HTR-8/SVneo (cell line): Measurements from ENCODE around the gene SCN1A.
"Not testable (repeated sequence)": the region's sequence is repeated elsewhere in the genome, so short reads cannot be mapped to it uniquely, and the experiment has no call there.

Experiments used
- DNase-seq: peaks from one replicate; pipeline ENCODE4 v3.0.0; 2011; ENCODE audit warnings: low spot score, mixed read lengths; ENCODE audit not compliant: insufficient read length
- FAIRE-seq: peaks from 2 replicates; lab custom pipeline; 2011; peaks lifted over from hg19 to GRCh38; lab: Jason Lieb, UNC

Gene SCN1A

DNA sequence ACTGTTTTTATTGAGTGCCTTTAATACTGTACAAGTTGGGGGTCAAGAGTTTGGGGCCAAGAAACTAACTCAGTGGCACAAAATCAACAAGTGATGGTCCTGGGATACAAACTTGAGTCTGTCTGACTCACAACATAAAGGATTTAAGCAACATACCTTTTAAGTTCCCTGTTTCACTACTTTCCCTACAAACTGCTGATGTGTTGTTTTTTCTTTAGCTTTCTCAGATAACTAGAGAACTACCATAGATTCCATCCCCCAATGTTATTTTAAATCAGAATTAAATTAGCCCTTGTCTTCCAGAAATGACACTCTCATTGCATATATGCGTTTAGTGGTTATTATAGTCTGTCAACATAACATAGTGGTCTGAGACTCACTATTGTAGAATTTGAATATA, 116.2 kb downstream of the SCN1A start:
- DNase-seq (no peak), FAIRE-seq (no peak)

DNA sequence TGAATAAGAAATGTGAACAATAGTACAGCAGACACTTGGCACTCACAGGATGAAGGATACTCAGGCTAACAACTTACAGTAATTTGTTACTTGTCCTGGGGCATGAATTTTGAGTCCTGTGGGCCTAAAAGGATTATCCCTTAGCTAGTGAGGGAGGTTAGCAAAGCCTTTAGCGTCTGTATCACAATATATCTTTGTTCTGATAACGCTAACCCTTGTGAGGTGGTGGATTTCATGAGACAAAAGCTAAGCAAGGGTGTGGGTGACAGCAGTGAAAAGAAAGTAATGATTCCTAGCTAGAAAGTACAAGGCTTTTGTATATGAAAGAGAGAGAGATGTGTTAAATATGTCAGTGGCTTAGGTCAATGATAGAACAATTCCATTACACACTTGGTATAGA, 127.4 kb downstream of the SCN1A start:
- DNase-seq = no peak
- no peak for FAIRE-seq

DNA sequence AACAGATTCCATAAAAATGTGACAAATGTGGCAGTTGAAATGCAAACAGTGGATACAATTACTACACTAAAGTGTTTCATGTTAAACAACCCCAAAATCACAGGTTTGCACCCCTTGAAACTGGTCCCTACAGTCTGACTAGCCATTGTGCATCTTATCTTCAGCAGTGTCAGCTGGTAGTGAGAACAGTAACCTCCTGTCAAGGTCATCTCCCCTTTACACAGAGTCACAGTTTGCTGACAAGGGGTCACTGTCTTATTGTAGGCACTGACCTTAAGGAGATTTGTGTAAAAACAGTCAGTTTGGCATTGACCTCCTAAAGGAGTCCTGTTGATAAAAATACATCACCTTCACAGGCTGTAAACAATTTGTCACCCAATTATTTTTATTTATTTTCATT, 137.0 kb downstream of the SCN1A start:
- FAIRE-seq (no peak), DNase-seq (no peak)

DNA sequence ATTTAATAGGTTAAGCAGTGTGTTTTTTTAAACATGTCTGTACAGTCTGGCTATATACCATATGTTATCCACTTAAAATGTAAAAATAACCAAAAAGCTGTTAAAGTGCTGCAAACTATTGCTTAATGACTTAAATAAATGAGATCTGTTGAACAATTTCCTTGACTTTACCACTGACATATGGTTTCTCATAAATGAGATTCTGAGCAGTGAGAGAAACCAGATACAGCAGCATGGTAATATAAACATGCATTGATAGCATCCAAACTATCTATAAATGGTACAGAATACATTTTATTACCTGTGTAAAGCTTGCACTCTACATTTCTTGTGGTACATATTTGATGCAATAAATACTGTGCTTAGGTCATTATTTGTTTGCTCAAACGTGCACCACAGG, 138.0 kb downstream of the SCN1A start:
- no peak for FAIRE-seq

DNA sequence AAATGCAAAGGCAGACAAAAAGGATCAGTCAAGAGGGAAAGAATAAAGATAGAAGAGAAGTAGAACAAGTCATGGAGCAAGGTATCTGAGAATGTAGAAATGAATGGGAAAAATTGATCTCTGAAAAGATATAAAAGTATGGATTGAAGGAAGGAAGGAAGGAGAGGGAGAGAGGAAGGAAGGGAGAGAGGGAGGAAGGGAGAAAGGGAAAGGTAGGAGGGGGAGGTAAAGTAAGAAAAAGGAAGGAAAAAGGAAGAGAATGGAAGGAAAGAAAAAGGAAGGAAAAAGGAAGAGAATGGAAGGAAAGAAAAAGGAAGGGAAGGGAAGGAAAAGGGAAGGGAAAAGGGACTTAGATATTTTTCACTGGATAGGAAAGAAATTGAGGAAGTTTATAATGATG, 142.7 kb downstream of the SCN1A start:
- DNase-seq (no peak), FAIRE-seq (no peak)

More for the DNA sequence above, 138.0 kb downstream of the SCN1A start:
- DNase-seq = no peak

DNA sequence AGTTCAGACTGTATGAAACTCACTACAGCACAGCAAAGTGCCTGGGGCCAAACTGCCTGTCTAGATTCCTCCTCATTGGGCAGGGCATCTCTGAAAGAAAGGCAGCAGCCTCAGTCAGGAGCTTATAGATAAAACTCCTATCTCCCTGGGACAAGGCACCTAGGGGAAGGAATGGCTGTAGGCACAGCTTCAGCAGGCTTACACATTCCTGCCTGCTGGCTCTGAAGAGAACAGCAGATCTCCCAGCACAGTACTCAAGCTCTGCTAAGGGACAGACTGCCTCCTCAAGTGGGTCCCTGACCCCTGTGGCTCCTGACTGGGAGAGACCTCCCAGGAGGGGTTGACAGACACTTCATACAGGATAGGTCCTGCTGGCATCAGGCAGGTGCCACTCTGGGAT, 155.7 kb downstream of the SCN1A start:
- not testable (repeated sequence) for DNase-seq, FAIRE-seq

DNA sequence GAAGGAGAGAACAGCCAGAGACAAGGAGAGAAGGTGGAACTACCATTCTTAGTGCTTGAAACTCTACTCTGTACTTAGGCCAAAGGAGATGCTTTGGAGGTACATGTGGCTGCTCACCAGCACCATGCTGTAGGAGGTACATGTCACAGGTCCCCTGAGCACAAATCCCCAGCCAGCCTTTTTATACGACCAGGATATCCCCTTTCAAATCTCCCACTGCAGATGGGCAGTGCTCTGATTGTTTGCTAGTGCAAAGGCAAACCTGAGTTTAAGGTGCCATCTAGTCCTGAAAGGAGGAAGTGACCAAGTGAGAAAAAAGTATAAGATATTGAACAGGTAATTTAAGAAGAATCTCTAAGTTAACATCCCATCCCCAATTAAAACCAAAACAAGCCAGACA, 157.2 kb downstream of the SCN1A start:
- DNase-seq = no peak
- no peak for FAIRE-seq

DNA sequence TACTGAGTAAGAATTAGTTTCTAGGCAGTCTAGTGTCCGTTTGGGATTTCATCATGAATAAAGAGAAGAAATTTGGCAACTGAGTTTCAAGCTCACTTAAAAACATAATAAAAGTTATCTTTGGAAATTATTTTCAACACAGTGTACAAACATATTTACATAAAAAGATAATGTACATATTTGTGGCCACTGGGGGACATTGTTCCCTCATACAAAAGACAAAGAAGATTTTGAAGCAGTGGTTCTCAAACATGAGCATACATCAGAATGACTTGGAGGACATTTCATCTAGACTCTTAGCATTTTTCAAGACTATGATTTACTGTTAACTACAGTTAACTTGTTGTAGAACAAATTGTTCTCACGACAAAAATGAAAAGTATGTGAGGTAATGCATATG, 158.6 kb downstream of the SCN1A start:
- DNase-seq = no peak
- no peak for FAIRE-seq

DNA sequence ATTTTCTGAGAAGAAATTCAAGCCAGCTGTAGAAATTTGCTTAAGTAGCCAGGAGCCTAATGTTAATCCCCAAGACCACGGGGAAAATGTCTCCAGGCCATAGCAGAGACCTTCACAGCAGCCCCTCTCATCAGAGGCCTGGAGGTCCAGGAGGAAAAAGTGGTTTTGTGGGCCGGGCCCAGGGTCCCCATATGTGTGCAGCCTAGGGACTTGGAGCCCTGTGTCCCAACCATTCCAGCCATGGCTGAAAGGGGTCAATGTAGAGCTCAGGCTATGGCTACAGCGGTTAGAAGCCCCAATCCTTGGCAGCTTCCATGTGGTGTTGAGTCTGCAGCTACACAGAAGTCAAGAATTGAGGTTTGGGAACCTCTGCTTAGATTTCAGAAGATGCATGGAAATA, 160.1 kb downstream of the SCN1A start:
- no peak for DNase-seq
- no peak for FAIRE-seq

DNA sequence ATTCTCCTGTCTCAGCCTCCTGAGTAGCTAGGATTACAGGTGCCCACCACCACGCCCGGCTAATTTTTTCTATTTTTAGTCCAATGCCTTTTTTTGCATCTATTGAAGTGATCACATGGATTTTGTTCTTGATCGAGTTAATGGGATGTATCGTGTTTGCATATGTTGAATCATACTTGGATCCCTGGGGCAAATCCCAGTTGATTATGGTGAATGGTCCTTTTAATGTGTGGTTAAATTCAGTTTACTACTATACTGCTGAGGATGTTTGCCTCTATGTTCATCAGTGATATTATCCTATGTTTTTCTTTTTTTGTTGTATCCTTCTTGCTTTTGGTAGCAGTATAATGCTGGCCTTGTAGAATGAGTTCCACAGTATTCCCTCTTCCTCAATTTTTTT, 166.0 kb downstream of the SCN1A start:
- FAIRE-seq = no peak
- no peak for DNase-seq

DNA sequence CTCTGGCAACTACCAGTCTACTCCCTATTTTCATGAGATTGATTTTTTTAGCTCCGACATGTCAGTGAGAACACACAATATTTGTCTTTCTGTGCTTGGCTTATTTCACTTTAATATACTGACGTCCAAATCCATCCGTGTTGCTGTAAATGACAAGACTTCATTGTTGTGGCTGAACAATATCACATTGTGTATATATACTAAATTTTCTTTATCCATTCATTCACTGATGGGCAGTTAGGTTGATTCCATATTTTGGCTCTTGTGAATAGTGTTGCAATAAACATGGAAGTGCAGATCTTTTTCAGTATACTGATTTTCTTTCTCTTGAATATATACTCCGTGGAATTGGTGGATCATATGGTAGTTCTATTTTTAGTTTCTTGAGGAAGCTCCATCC, 168.4 kb downstream of the SCN1A start:
- FAIRE-seq (no peak), DNase-seq (no peak)

DNA sequence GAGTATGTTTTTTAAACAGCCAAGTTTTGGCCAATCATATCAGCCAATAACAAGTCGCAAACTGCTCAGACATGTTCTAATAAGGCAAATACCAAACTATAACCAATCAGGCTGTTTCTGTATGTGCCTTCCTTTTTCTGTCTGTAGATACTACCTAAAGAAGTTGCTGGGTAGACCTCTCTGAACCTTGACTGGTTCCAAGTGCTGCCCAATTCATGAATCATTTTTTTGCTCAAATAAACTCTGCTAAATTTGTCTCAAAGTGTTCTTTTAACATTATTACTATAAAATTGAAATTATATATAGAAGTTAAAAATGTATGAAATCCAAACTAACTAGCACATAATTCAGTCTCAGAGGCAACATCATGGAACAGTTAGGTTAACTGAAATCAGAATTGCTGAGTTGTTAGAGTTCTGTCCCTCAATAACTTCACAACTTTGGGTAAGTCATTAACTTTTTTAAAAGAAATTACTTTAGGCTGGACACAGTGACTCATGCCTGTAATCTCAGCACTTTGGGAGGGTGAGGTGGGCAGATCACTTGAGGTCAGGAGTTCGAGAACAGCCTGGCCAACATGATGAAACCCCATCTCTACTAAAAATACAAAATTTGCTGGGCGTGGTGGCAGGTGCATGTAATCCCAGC, 169.4 kb downstream of the SCN1A start:
- FAIRE-seq = no peak
- DNase-seq = no peak

DNA sequence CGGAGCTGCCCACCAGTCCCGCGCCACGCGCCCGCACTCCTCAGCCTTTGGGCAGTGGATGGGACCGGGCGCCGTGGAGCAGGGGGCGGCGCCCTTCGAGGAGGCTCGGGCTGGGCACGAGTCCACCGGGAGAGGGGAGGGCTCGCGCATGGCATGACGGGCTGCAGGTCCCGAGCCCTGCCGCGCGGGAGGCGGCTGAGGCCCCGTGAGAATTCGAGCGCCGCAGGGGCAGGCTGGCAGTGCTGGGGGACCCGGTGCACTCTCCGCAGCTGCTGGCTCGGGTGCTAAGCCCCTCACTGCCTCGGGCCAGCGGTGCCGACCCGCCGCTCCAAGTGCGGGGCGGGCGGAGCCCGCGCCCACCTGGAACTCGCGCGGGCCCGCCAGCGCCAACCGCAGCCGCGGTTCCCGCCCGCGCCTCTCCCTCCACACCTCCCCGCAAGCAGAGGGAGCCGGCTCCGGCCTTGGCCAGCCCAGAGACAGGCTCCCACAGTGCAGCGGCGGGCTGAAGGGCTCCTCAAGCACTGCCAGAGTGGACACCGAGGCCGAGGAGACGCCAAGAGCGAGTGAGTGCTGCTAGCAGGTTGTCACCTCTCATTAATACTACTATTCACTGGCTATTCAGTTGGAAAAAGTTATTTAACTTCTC, 170.7 kb downstream of the SCN1A start:
- DNase-seq (no peak), FAIRE-seq (no peak)

DNA sequence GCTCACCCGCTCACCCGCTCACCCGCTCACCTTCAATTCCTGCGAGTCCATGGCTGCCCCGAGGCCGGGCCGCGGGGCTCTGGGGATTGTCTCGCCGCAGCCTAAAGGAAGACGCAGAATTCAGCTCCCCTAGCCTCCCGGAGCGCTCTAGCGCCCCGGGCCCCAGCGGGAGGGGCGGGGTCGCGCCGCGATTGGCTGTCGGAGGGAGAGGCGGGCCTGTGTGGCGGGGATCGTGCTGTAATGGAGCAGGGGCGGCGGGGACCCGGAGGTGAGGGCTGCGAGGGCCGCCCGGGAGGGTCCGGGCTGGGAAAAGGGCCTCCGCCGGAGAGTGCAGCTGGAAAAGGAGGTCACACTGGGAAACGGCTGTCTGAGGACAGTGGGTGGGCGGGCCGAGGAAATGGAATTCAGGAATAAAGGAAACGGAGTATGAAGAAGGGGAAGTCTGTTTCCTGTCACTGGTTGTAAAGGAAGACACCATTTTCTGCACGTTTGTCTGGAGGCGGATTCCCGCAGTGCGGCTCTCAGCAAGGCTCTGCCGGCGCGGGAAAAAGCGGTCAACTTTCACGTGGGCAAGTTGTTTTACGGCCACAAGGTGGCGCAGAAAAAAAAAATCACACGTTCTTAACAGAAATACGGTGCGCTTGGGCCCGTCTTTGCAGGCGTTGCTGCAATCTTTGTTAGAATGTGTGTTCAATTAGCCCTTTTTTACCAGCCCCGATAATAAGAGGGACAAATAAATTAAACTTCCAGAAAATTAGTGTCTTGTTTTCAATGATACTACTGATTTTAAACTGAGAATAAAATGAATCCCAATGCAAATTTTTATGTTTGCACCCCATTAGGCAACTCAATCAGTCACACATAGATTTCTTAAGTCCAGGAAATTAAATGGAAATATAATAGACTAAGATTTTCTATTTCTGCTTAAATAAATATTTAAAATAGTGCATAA, 173.9 kb downstream of the SCN1A start, which contains the start of gene TTC21B:
Gene TTC21B (minus strand): TSS at position 122 of the 952 bp plus-strand sequence. CDS start 71 bp downstream, at position 51.
- FAIRE-seq (peak; percentile 70), DNase-seq (peak; percentile 89)

DNA sequence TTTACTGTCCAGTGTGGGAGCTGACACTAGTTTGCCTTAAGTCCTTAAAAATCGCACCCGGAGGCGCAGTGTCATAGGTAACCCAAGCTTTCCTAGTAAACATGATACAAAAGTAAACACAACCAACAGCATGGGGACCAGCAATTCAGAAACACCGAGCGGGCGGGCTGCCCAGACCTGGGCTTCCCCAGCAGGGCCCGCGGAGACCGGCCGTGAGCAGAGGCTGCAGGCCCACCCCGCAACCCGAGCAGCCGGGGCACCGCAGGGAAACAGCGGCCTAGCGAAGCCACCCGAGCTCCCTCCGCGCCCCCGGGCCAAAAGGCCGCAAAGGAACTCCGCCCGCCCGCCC, 174.5 kb downstream of the SCN1A start:
- DNase-seq = no peak
- FAIRE-seq = no peak

DNA sequence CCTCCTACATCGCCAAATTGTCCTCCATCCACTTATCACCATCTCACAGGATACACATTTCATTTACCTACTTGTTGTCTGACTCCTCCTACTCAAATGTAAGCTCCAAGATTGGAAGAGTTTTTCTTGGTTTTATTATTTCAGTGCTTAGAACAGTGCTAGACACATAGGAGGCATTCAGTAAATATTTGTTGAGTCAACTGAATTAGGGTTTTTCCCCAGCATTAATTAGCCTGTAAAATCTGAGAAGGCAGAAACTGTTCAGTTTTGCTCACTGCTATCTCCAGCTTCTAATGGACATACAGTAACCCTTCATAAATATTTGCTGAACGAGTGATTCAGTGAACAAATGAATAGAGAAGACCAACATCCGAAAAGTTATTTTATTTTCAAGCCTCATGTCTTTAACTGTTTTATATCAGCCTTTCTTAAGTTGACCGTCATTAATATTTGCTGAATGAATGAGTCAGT, 175.0 kb downstream of the SCN1A start:
- no peak for DNase-seq
- no peak for FAIRE-seq

DNA sequence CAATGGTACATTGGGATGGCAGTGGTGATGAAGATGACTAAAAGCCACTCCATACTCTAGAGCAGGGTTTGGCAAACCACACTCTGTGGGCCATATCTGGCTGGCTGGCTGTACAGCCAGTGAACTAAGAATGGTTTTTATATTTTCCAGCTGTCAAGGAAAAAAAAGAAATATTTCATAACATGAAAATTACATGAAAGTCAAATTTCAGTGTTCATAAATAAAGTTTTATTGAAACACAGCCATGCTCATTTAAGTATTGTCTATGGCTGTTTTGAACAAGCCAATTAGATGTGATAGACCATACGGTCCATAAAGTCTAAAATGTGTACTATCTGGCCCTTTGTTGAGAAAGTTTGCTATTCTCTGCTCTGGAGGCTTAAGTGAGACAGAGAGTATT, 175.7 kb downstream of the SCN1A start:
- DNase-seq = no peak

DNA sequence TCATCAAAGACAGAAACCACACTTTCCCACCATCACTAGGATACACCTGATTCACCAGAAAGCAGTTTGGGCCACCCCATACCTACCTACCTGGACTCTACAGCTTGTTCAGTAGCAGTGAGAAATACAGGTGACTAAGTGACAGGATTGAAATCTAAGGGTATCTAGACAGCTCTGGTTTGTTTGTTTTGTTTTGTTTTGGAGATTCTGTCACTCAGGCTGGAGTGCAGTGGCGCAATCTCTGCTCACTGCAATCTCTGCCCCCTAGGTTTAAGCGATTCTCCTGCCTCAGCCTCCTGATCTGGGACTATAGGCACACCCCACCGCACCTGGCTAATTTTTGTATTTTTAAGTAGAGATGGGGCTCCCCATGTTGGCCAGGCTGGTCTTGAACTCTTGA, 177.4 kb downstream of the SCN1A start:
- FAIRE-seq (no peak), DNase-seq (no peak)

More for the DNA sequence above, 175.7 kb downstream of the SCN1A start:
- FAIRE-seq = peak; percentile 26

DNA sequence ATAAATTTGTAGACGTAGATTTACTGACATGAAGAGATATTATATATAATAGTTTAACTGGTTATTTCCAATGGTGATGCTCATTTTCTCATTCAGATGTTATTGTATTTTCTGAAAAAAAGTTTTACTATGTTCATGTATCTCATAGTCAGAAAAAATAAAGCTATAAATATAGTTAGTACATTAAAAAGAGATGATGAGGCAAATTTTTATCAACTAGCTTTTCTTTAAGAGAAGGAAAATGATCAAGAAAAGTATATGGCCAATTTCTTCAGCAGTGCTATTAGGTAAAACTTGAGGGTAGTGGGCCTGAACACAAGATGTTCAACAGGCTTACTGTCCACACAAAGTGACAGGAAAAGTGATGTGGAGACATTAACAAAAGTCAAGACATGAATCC, 186.0 kb downstream of the SCN1A start:
- no peak for FAIRE-seq
- DNase-seq = no peak

DNA sequence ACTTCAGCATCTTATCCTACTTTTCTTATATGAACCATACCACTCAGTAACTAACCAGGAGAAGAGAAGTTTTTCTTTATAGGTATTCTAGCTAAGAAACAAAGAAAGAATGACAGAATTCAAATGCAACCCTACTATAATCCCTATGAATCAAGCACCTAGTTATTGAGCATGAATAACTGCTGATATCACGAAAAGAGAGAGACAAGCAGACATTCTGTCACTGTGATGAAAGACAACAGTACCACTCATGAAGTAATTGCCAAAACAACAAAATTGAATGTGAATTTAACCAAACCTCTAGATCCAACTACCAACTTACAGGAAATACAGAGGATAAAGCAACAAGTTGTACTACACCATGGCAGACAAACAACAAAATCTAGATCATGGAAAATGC, 189.6 kb downstream of the SCN1A start:
- no peak for DNase-seq

More for the DNA sequence above, 189.6 kb downstream of the SCN1A start:
- no peak for FAIRE-seq
